GM21619 (cell line): ENCODE data around the gene CDH13.

Experiments used
- ATAC-seq: cut with Tn5 transposase; IDR thresholded peaks from one replicate; pipeline ENCODE4 v1.9.1; 2021; ENCODE audit not compliant: unreplicated experiment

The CDH13 gene

GRCh38 chr16:83807327-83807709 is 1180.5 kb downstream of the CDH13 start:
- no peak for ATAC-seq

- ATAC-seq: peak; percentile 94
Observed at GRCh38 chr16:83807710-83808572, 1181.2 kb downstream of the CDH13 start, which contains the start of gene HSBP1. HSBP1 (plus strand) TSS chr16:83807978; CDS start chr16:83808077, 99 bp downstream.

- no peak for ATAC-seq
Observed at GRCh38 chr16:83808573-83809014, 1181.8 kb downstream of the CDH13 start.

- no peak for ATAC-seq
Observed at GRCh38 chr16:83809092-83809491, 1182.3 kb downstream of the CDH13 start.

- ATAC-seq: no peak
Observed at GRCh38 chr16:83810901-83811300, 1184.1 kb downstream of the CDH13 start.

GRCh38 chr16:83813823-83814658 is 1187.3 kb downstream of the CDH13 start:
- peak; percentile 73 for ATAC-seq

GRCh38 chr16:83814659-83814985 is 1187.9 kb downstream of the CDH13 start:
- no peak for ATAC-seq

GRCh38 chr16:83817022-83817421 is 1190.3 kb downstream of the CDH13 start:
- no peak for ATAC-seq

GRCh38 chr16:83818276-83818675 is 1191.5 kb downstream of the CDH13 start:
- no peak for ATAC-seq

GRCh38 chr16:83819361-83819760 is 1192.6 kb downstream of the CDH13 start:
- no peak for ATAC-seq

GRCh38 chr16:83826146-83826913 is 1199.6 kb downstream of the CDH13 start:
- ATAC-seq: peak; percentile 91

GRCh38 chr16:83830091-83830768 is 1203.5 kb downstream of the CDH13 start:
- no peak for ATAC-seq

- ATAC-seq: no peak
Observed at GRCh38 chr16:83830769-83831455, 1204.1 kb downstream of the CDH13 start.

GRCh38 chr16:83831456-83831987 is 1204.8 kb downstream of the CDH13 start:
- ATAC-seq: no peak

- no peak for ATAC-seq
Observed at GRCh38 chr16:83833921-83834320, 1207.2 kb downstream of the CDH13 start.

GRCh38 chr16:83835586-83836566 is 1209.1 kb downstream of the CDH13 start:
- ATAC-seq: no peak

- ATAC-seq: no peak
Observed at GRCh38 chr16:83837566-83837965, 1210.8 kb downstream of the CDH13 start.

GRCh38 chr16:83838151-83838550 is 1211.4 kb downstream of the CDH13 start:
- no peak for ATAC-seq

- no peak for ATAC-seq
Observed at GRCh38 chr16:83839561-83839960, 1212.8 kb downstream of the CDH13 start.
